GM19463 (cell line): ENCODE measurements around the gene AP2B1.
"Not testable (repeated sequence)": the region's sequence is repeated elsewhere in the genome, so short reads cannot be mapped to it uniquely, and the experiment has no call there.

Experiments used
- ATAC-seq: cut with Tn5 transposase; IDR thresholded peaks from one replicate; pipeline ENCODE4 v1.9.1; 2021; ENCODE audit warnings: mild to moderate bottlenecking, moderate library complexity; ENCODE audit not compliant: unreplicated experiment

The AP2B1 gene

DNA sequence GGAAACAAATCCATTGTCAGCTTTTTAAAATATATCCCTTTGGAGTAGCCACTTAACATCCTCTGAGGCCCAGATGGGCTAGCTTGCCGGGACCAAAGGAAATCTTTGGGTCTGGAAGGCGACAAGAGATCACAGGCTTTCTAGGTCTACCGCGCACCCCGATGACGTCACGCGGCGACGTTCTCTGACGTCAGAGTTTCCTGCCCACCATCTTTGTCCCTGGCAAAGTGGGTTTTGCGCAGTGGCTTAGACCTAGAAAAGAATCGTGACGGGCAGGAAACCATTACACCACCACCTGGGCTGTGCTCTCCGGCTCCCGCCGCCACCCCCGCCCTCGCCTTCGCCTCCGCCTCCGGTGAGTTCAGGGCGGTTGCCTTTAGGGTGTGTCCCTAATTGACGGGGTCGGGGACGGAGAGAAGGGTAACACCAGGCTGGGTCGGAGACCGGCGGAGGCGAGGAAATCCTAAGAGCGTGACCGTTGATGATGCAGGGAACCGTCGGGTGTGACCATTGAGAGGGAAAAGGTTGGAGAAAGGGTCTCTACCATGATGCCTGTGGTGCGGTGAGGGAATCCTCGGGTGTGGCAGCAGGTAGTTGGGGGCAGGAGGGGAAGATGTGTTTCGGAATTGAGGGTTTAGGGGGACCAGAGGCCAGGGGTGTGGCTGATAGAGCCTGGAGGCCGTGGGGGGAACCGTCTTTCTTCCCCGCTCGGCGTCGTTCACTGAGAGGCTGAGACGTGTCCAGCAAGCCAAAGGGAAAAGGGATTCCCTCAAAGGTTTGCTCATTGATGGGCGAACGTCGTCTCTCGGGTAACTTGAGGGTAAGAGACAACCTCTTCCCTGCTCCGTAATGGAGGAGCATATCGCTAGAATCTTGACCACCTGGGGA, at the start of gene AP2B1:
AP2B1 (plus strand) TSS at position 249 of the 888 bp plus-strand sequence. CDS start 6,709 bp downstream, outside the sequence.
- peak; percentile 93 for ATAC-seq

DNA sequence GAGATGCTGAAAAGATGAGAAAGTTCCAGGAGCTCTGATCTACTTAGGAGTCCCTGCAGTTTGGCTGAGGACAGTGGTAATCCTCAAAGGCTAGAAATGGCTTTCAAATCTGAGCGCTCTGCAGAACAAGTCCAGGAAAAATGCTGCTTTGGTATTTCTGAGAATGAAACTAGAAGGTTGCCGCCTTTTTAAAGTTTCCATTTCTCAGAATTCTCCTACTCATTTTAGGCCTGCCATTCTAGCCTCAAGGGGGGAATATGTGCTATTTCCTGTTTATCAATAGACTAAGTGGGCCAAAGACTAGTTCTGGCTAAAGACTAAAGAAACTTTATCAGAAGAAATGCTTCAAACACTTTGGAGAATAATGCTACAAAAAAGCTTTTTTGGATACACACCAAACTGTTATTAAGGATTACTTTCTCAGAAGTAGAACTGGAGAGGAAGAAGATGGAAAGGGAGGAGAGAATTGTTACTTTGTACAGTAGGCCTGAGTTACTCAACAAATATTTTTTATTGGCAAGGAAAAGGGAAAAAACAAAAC, 49.5 kb upstream of the AP2B1 start, which contains the start of gene SLFN12L:
SLFN12L (minus strand) TSS at position 78 of the 541 bp plus-strand sequence. CDS start 15,314 bp downstream, outside the sequence.
- no peak for ATAC-seq

DNA sequence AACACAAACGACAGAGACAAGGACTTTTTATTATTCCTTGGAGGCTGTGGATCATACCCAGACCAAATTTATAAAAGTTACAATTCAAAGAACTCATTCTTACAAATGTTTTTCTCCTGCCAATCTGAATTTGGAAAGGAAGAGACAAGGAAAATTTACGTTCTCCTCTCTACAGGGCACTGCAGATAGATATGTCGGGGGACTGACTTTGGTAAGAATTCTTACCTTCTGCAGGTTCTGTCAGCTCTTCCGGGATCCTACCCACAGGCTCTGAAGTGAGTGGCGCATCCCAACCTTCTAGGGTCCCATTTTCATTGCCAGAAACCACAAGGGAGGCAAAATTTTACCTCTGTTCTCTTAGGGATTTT, 47.5 kb upstream of the AP2B1 start:
- no peak for ATAC-seq

DNA sequence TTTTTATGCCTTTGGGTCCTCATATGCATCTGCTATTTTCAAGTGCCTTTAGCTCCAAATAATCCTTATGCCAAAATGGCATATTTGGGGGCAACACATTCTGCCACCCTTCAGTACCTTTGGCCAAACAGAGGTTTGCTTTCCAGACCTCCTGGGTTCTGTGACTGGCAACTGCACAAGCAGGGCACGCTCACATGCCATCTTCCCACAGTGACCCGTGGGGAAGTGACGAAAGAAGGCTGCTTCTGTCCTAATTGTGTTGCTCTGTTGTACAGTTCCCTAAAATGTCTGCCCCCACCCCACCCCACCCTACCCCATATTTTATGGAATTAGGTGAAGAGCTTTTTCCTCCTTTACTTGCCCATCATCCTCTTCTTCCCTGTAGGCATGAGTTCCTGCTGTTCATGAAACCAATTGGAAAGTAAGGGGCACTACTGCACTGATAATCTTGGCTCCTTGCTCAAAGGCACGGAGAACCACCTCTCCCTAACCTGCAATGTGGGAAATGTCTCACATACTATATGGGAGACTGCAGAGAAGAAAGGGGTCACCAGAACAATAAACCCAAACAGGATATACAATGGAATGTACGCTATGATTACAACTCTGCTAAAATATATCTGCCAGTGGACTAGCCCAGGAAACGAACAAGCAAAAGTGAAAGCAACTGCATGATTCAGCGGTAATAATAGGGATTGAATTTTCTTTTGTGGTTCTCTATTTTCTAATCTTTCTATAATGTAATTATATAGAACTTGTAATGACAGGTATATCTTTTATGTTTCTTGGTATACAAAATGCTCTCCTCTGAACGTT, 46.3 kb upstream of the AP2B1 start:
- no peak for ATAC-seq

DNA sequence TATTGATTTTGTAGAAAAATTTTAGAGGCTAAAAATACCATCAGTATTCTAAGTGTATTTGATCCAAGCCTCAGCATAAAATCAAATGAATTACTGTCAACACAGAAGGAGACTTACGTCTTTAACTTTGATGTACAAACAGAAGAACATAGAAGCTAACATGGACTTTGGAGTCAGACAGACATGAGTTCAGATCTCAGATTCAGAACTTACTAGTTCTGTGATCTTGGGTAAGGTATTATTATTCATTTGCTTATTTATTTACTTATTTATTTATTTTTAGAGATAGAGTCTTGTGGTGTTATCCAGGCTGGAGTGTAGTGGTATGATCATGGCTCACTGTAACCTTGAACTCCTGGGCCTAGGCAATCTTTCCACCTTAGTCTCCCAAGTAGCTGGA, 45.7 kb upstream of the AP2B1 start:
- ATAC-seq: no peak

DNA sequence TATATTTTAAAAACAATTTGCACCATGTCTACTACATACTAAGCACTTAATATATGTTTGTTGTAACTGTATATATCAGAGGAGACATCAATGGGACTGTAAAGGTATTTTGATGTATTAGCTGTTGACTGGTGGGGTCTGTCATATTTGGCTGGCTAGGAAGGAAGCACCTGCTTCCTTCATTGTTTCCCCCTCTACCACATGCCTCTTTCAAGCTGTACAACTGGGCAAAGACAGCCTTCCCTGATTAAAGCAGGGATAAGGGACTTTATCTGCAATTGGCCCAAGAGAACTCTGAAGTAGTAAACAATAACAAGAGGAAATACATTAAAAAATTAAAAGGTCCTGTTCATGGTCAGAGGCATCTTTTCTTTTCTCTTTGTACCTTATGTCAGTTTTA, 44.1 kb upstream of the AP2B1 start:
- no peak for ATAC-seq

DNA sequence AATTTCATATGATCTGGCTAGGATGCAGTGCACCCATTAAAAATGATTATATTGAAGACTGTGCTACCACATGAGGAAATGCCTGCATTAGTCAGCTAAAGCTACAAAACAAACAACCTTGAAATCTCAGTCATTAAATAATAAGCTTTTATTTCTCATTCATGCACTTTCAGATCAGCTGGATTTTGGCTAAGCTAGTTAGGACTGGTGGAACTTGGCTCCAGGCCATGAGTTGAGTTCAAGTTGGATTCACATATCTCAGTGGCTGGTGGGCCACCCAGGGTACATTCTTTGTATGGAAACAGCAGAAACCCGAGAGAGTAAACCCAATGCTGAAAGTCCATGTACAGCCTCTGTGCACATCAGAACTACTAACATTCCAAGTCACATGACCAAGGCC, 43.3 kb upstream of the AP2B1 start:
- no peak for ATAC-seq

DNA sequence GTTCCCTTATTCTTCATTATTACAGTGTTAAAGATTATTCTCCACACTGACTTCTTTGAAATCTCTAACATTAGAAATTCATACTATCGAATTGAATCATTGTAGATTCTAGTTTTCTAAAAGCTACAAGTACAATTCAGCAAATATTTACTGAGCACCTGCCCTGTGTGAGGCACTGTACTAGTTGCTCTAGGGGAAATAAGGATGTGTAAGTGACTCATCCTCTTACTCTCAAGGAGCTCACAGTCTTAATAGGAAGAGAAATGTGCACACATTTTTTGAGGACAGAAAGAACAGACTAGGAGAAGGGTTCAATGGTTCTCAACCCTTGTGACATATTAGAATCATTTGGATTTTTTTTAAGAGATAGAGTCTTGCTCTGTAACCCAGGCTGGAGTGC, 42.0 kb upstream of the AP2B1 start:
- ATAC-seq: no peak

DNA sequence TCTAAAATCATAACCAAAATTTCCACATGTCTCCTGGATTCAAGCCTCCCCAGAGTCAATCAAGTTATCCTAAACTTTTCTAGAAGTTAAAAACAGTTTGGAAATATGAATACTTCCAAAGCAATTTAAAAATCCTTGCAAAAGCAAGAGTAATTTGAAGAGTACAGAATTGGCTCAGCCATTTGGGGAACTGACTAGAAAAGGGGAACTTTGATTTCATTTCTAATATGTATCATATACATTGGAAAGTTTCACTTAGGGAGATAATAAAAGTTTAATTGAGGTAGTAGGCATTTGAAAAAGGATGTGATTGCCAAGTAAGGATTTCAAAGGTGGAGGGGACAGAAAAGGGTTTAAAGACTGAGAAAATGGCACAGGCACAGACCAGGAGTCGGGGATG, 40.6 kb upstream of the AP2B1 start:
- ATAC-seq: no peak

DNA sequence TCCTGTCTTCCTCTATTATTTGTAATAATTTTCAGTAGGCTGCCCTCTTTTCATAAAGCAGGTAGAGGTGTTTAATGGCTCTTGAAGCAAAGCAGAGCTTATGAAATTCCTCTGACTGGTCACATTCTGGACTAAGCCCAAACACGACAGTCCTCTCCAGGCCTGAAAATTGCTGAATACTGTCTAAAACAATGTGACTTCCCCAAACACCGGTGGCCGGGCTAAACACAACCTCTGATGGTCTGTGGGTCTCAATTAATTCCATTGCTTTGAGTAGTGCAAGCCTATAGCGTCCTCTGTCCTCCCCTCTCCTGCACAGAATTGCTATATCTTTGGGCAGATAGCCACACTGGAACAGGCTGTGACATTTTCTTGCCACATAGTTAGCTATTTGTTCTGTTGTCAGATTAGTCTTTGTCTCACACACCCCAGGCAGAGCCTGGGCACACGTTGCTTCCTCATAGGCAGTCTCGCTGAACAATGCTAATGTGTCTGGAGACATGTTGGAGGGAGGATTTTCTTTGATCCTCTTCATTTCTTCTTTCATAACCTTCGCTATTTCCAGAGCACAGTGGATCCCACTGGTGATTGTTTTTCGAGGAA, 38.8 kb upstream of the AP2B1 start:
- ATAC-seq: no peak

DNA sequence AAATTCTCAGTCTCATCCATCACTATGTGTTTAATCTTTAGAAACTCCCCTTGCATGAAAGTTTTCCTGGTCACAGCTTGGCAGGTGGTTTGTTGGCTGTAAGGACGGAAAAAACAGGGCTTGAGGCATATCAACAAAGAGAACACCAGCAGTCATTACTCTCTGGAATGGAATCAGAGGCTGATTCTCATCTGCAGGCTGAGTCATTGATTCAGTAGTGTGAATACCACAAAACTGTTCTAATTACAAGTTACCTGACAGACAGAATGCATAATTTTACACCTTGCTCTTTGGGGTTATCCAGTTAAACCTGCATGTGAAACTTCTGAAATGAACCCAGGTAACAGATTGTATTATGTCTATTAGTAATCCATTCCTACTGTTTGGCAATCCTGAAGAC, 38.1 kb upstream of the AP2B1 start:
- ATAC-seq: no peak

DNA sequence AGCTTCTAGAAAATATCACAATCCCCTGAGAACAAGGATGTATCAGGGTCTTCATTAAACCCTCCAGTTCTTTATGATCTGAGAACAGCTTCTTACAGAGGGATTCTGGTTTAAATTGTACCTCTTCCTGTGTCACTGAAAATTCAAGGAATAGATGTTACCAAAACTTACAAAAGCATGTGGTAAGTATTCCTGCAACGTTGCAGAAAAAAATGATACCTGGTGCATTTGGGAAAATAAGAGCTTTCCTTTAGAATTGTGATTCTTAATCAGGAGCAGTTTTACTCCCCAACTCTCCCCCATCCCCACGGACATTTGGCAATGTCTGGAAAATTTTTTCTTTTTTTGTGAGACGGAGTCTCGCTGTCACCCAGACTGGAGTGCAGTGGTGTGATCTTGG, 33.8 kb upstream of the AP2B1 start:
- no peak for ATAC-seq

DNA sequence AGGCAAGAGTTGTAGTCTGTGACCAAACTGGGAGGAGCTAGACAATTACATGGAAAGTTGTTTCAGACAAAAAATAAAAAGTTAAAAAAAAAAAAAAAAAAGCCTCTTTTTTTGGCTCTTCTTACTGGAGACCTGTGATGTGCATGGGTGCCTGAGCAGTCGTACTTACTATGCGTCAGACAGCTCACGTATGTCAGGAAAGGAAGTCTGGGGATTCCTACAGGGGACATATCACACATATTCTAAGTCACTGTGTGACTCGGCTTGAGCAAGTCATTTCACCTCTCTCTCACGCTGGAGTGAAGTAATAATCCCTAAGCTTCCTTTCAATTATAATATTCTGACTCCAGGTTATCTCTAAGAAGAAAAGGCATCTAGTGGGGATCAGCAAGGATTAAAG, 32.5 kb upstream of the AP2B1 start:
- no peak for ATAC-seq

DNA sequence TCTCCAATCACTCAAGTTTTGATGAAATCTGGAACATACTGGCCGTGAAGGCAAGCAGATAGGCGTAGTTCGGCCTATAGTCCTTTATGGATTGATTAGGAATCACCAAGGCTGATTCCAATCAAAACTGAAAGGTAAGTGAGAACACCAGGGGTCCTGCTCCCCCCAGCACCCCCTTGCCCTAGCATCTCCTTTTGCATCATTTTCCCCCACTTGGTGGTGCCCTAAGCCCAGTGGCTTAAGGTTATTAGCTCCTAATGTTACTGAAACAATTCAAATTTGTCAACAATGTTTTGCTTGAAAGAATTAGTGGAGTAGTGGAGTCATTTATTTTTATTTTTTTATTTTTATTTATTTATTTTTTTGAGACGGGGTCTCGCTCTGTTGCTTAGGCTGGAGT, 31.4 kb upstream of the AP2B1 start:
- ATAC-seq: no peak

DNA sequence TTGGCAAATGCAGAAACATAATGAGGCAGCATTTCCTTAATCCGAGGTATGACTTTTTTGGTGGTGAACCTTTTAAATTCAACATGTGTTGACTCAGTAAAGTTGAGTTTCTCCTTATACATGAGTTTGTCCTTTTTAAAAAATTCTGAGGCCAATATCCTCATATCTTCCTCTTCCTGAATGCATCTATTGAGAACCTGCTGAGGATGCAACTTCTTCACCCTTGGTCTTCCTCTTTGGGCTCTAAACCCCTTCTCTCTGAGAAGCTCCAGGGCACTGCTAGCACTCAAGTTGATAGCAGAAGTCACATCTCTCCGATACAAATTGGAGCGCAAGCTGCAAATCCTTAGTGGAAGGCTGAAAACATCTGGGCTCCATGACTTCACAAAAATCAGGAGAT, 29.8 kb upstream of the AP2B1 start:
- ATAC-seq: no peak

DNA sequence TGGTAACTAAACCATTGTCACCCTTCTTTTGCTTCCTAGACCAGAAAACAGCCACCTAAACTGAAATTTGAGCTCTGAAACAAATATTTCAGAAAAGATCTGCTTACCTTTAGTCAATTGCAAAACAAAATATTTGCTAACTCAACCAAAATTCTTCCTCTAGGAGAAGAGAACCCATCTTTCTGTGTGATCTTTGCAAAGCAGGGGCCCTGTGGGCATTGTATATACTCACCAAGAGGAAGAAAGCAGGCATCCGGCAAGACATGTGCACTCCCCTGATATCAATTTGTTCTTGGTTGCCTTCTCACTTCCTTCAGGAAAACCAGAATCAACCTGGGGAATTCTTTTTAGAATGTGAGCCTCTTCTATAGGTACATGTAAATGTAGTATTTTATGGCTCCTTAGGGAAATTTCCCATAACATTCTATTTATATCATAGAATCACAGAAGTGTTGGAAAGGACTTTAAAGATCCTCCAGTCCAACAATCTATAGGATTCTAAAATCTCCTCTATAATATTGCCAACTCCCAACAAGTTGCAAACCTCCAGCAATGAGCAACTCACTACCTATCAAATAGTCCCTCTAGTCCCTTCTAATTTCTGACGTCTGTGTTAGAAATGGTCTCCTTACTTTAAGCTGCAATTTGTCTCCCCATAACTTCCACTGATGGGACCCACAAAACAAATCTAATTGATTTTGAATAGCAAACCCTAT, 27.5 kb upstream of the AP2B1 start:
- ATAC-seq: no peak

DNA sequence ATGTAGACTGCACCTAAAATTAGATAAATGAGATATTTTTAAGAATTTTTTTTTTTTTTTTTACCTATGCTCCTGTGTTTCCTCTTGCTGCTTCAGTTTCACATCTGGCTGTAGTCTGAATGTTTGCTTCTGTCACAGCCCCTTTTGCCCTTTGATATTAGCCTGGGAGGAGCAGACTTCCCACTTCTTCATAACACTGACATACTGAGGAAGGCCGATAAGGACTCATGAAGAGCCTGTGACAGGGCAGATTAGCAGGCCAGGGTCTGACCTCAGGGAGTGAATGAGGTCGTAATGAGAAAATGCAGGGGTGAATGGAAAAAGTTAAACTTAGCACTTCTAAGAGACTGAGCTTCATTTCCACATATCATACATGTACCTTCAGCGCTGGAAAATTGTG, 26.4 kb upstream of the AP2B1 start, which contains the start of gene SLFN14:
SLFN14 (minus strand) TSS at position 117 of the 400 bp plus-strand sequence. CDS start 2,757 bp downstream, outside the sequence.
- ATAC-seq: no peak

DNA sequence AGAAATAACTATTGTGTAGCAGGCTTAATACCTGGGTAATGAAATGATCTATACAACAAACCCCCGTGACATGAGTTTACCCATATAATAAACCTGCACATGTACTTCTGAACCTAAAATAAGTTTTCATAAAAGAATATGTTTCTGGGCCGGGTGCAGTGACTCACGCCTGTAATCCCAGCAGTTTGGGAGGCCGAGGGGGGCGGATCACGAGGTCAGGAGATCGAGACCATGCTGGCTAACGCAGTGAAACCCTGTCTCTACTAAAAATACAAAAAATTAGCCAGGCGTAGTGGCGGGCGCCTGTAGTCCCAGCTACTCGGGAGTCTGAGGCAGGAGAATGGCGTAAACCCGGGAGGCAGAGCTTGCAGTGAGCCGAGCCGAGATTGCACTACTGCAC, 23.9 kb upstream of the AP2B1 start:
- not testable (repeated sequence) for ATAC-seq

DNA sequence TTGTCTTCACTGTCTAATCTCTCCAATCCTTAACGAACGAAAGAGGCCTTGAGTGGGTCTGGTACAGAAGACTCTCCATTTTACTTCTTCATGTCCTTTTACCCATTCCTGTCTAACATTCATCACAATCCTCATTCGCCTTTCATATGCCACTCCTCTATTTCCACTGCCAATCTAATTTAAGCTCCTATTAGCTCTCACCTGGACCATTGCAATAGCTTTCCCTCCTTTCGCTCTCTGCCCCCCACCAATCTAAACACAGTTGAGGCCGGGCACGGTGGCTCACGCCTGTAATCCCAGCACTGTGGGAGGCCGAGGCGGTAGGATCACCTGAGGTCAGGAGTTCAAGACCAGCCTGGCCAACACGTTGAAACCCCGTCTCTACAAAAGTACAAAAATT, 20.2 kb upstream of the AP2B1 start:
- no peak for ATAC-seq

DNA sequence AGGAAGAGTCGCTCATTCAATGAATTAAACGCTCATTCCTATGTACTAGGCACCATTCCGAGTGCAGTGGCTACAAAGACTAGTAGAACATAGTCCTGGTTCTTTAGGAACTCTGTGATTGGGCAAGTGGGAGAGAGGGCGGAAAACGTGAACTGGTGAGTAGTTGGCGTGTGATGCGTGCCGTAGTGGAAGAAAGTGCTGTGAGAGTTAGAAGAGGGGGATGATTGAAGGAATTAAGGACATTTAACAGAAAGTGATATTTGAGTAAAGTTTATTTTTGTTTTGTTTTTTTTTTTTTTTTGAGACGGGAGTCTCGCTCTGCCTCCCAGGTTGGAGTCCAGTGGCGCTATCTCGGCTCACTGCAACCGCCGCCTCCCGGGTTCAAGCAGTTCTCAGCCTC, 18.6 kb upstream of the AP2B1 start:
- no peak for ATAC-seq

DNA sequence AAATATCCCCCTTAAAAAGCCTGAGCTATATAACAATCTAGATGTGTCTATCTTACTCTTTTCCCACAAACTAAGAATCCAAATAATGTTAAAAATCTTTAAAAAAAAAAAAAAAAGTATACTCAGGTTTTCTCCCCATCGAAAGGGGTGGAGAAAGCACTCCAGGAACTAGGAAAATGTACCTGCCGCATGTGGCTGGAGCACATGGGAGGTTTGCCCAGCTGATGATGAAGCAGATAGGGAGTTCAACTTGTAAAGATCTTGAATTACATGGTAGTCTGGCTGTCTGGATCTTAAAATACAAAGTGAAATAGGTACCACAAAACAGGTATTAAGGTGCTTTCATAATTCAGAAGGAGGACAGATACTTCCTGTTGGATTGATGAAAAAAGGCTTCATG, 17.7 kb upstream of the AP2B1 start:
- ATAC-seq: no peak
